ENCODE data around the gene ATAT1.

DNA sequence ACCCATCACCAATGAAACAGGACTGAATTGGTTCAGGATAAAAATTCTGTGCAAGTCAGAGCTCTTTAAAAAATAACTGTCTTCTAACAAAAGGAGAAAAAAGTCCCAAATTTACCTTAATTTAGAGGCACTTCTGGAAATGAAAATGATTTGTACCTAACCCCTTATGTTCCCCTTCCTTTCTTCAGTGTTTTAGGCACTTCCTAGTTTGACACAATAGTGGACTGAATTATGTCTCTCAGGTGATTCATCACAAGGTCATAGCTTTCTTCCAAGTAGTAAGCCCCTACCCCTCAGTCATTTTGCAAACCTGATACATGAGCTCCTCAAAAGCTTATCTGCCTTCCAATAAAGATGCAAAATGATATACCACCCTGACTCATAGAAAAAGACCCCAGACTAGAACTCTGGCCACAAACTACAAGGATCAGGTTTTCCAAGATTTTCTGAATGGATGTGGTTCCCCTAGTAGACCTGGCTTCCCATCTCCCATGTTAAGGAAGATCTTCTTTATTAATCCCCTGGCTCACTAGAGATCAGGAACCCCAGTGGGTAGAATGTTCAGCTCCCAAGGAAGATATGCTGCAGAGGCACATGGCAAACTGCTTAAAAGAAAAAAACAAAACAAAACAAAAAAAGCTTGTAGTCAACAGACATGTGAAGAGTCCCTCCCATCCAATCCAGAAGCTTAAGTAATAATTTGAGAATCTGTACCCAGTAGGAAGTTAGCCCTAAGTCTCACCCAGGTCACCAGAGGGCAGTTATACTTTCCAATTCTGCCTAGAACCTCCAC is 13.2 kb upstream of the ATAT1 start:
- TF ChIP-seq, protein P1, sequence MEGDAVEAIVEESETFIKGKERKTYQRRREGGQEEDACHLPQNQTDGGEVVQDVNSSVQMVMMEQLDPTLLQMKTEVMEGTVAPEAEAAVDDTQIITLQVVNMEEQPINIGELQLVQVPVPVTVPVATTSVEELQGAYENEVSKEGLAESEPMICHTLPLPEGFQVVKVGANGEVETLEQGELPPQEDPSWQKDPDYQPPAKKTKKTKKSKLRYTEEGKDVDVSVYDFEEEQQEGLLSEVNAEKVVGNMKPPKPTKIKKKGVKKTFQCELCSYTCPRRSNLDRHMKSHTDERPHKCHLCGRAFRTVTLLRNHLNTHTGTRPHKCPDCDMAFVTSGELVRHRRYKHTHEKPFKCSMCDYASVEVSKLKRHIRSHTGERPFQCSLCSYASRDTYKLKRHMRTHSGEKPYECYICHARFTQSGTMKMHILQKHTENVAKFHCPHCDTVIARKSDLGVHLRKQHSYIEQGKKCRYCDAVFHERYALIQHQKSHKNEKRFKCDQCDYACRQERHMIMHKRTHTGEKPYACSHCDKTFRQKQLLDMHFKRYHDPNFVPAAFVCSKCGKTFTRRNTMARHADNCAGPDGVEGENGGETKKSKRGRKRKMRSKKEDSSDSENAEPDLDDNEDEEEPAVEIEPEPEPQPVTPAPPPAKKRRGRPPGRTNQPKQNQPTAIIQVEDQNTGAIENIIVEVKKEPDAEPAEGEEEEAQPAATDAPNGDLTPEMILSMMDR (IDR thresholded peaks at IDR 0.05) = no peak
- TF ChIP-seq POLR2A (IDR thresholded peaks at IDR 0.05) = no peak
